ENCODE results near the gene RSPH10B2. TPM values are rescaled to one million over a fixed set of nuclear protein-coding genes. Genes with fewer than 3 reads are reported as not detected.
"Not testable (repeated sequence)": the region's sequence is repeated elsewhere in the genome, so short reads cannot be mapped to it uniquely, and the experiment has no call there.

Gene RSPH10B2
- total RNA-seq, 1 donor from 2014 or later, result not detected

GRCh38 chr7:6829616-6830015 is 75.7 kb downstream of the RSPH10B2 start:
- DNase-seq; intact Hi-C loops (cut with DNase I); ATAC-seq (ENCODE audit: poor library complexity): not testable (repeated sequence)

GRCh38 chr7:6830026-6830425 is 76.1 kb downstream of the RSPH10B2 start:
- DNase-seq; intact Hi-C loops (cut with DNase I); ATAC-seq (ENCODE audit: poor library complexity): not testable (repeated sequence)

- DNase-seq, result no peak
- intact Hi-C loops (cut with DNase I), result no loop called here
- ATAC-seq (ENCODE audit: poor library complexity), result no peak
Measured at GRCh38 chr7:6831018-6831725, 77.3 kb downstream of the RSPH10B2 start.

GRCh38 chr7:6833636-6834035 is 79.7 kb downstream of the RSPH10B2 start:
- no peak for DNase-seq
- intact Hi-C loops (cut with DNase I), result no loop called here
- no peak for ATAC-seq (ENCODE audit: poor library complexity)

GRCh38 chr7:6835521-6835920 is 81.6 kb downstream of the RSPH10B2 start:
- intact Hi-C loops (cut with DNase I); ATAC-seq (ENCODE audit: poor library complexity); DNase-seq: not testable (repeated sequence)

GRCh38 chr7:6837081-6837480 is 83.2 kb downstream of the RSPH10B2 start:
- ATAC-seq (ENCODE audit: poor library complexity); intact Hi-C loops (cut with DNase I); DNase-seq: not testable (repeated sequence)

GRCh38 chr7:6842278-6842921 is 88.5 kb downstream of the RSPH10B2 start:
- ATAC-seq (ENCODE audit: poor library complexity); DNase-seq; intact Hi-C loops (cut with DNase I): not testable (repeated sequence)

- ATAC-seq (ENCODE audit: poor library complexity); intact Hi-C loops (cut with DNase I); DNase-seq: not testable (repeated sequence)
Measured at GRCh38 chr7:6843092-6843491, 89.2 kb downstream of the RSPH10B2 start.

GRCh38 chr7:6843654-6844053 is 89.8 kb downstream of the RSPH10B2 start:
- intact Hi-C loops (cut with DNase I); ATAC-seq (ENCODE audit: poor library complexity); DNase-seq: not testable (repeated sequence)

GRCh38 chr7:6845971-6846449 is 92.1 kb downstream of the RSPH10B2 start:
- DNase-seq; ATAC-seq (ENCODE audit: poor library complexity); intact Hi-C loops (cut with DNase I): not testable (repeated sequence)

GRCh38 chr7:6847751-6848150 is 93.8 kb downstream of the RSPH10B2 start:
- intact Hi-C loops (cut with DNase I); DNase-seq; ATAC-seq (ENCODE audit: poor library complexity): not testable (repeated sequence)

Other genes starting within 250 kb of the RSPH10B2 start
- not detected for gene GRID2IP, start 202.6 kb upstream of the RSPH10B2 start, total RNA-seq
- gene ZDHHC4, start 176.6 kb upstream of the RSPH10B2 start, total RNA-seq, result 40.8 TPM
- gene INTS15, start 164.1 kb upstream of the RSPH10B2 start, total RNA-seq, result 15.6 TPM
- 10.7 TPM for gene ZNF853, start 138.5 kb upstream of the RSPH10B2 start, total RNA-seq
- gene ZNF316, start 116.8 kb upstream of the RSPH10B2 start, total RNA-seq, result 16.2 TPM
- gene ZNF12, start 47.2 kb upstream of the RSPH10B2 start, total RNA-seq, result 12.3 TPM
- gene CCZ1B, start 72.2 kb downstream of the RSPH10B2 start, total RNA-seq, result 30.0 TPM